ENCODE data around the gene OR3A3.
"Not testable (repeated sequence)": the region's sequence is repeated elsewhere in the genome, so short reads cannot be mapped to it uniquely, and the experiment has no call there.

The OR3A3 gene

DNA sequence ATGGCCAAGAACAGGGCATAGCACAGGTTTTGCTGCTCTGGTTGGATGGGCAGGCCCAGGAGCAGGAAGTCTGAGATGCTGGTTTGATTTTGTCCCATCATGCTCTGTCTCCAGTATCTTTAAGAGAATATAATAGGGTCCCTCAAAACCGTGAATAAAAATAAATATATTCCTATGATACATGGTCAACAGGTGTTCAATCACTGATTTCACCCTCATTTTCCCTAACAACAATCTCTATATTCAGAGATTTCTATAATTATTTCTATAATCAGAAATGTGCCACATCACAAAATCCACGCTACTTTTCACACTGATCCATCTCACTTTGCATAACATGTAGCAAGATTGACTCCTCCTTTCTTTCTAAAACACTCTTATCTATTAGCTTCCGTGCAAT lies 22.6 kb downstream of the OR3A3 start, which contains the start of gene OR1E2:
Gene OR1E2 (minus strand): TSS at position 101 of the 400 bp plus-strand sequence. CDS start 0 bp downstream, at position 101.
- no peaks in the 10 kb centered on the region for H3K36me3 ChIP-seq
- TF ChIP-seq, protein P1, sequence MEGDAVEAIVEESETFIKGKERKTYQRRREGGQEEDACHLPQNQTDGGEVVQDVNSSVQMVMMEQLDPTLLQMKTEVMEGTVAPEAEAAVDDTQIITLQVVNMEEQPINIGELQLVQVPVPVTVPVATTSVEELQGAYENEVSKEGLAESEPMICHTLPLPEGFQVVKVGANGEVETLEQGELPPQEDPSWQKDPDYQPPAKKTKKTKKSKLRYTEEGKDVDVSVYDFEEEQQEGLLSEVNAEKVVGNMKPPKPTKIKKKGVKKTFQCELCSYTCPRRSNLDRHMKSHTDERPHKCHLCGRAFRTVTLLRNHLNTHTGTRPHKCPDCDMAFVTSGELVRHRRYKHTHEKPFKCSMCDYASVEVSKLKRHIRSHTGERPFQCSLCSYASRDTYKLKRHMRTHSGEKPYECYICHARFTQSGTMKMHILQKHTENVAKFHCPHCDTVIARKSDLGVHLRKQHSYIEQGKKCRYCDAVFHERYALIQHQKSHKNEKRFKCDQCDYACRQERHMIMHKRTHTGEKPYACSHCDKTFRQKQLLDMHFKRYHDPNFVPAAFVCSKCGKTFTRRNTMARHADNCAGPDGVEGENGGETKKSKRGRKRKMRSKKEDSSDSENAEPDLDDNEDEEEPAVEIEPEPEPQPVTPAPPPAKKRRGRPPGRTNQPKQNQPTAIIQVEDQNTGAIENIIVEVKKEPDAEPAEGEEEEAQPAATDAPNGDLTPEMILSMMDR (IDR thresholded peaks at IDR 0.05): no peak
- no peak within 1 kb of the TSS for H3K4me3 ChIP-seq
- H3K4me1 ChIP-seq: no peaks in the 10 kb centered on the region
- H3K27me3 ChIP-seq: no peaks in the 10 kb centered on the region
- no peak for DNase-seq
- H3K9me3 ChIP-seq: peaks cover 0 to 1% (median 0%) of the 10 kb centered on the region in 3 donors
- no peak within 1 kb of the TSS for H3K27ac ChIP-seq
- intact Hi-C loops (cut with DNase I; ENCODE audit: low total_unique reads): no loop called here

DNA sequence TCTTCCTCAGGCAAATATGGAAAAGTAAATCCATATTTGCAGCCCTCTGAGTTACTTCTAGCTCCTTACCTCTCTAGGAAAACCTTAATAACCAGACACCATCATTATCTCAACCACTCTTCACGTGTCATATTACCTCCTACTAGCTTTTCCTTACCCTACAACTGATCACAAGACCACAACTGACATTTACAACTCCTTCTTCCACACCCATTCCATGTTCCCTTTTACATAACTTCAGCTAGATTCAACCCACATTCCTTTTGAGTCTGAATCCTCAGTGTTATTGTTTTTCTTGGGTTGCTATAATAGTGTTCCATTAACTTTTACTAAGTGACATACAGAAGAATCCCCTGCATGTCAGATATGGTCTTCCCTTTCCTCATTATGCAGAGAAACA lies 27.2 kb downstream of the OR3A3 start:
- H3K27ac ChIP-seq: no peak overlapping the region
- TF ChIP-seq, protein P1 (IDR thresholded peaks at IDR 0.05): no peak
- intact Hi-C loops (cut with DNase I; ENCODE audit: low total_unique reads): no loop called here
- H3K36me3 ChIP-seq: no peaks in the 10 kb centered on the region
- H3K4me1 ChIP-seq: no peaks in the 10 kb centered on the region
- DNase-seq: no peak
- no peaks in the 10 kb centered on the region for H3K9me3 ChIP-seq
- no peaks in the 10 kb centered on the region for H3K27me3 ChIP-seq
- no peak overlapping the region for H3K4me3 ChIP-seq

DNA sequence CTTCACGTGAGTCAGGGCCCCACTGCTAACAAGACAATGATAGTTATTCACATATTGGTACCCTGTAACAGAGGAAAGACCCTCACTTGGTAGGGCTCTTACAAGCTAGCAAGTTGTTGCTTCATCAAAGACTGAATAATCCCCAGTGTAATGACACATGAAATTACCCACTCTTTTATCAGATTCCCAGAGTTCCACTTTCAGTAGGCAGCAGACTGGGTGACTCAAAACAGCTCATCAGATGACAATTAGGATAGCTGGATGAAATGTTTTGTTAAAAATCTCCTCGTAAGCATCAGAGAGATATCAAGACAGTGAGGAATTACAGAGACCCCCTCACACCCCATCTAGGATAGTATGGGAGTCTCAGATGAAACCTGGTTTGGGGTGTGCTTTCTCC lies 29.3 kb downstream of the OR3A3 start:
- no peaks in the 10 kb centered on the region for H3K4me1 ChIP-seq
- no peaks in the 10 kb centered on the region for H3K9me3 ChIP-seq
- no peak overlapping the region for H3K27ac ChIP-seq
- H3K36me3 ChIP-seq: no peaks in the 10 kb centered on the region
- H3K27me3 ChIP-seq: no peaks in the 10 kb centered on the region
- no peak overlapping the region for H3K4me3 ChIP-seq
- TF ChIP-seq, protein P1 (IDR thresholded peaks at IDR 0.05): no peak
- intact Hi-C loops (cut with DNase I; ENCODE audit: low total_unique reads): no loop called here
- DNase-seq: no peak

DNA sequence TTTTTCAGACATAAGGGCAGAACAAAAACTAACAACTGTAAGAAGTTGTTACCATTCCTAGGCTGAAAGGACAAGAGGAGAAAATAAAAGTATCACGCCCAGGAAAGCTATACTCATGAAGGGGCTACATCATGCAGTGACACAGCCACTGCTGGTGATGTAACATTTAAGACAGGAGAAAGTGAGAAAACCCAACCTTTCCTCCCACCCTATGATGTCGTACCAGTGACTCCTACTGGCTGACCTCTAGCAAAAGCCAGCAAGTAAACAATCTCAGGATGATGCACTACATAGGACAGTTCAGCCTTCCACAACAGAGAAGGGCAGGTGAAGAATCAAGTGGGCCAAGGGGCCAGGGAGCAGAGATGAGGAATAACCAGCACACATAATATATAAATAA lies 36.5 kb downstream of the OR3A3 start:
- Histone ChIP-seq H3K27ac (no peak overlapping the region), H3K4me3 (no peak overlapping the region), H3K27me3 (no peaks in the 10 kb centered on the region), H3K4me1 (no peaks in the 10 kb centered on the region), H3K36me3 (no peaks in the 10 kb centered on the region), H3K9me3 (no peaks in the 10 kb centered on the region)
- intact Hi-C loops (cut with DNase I; ENCODE audit: low total_unique reads): no loop called here
- no peak for DNase-seq
- TF ChIP-seq, protein P1 (IDR thresholded peaks at IDR 0.05): no peak

DNA sequence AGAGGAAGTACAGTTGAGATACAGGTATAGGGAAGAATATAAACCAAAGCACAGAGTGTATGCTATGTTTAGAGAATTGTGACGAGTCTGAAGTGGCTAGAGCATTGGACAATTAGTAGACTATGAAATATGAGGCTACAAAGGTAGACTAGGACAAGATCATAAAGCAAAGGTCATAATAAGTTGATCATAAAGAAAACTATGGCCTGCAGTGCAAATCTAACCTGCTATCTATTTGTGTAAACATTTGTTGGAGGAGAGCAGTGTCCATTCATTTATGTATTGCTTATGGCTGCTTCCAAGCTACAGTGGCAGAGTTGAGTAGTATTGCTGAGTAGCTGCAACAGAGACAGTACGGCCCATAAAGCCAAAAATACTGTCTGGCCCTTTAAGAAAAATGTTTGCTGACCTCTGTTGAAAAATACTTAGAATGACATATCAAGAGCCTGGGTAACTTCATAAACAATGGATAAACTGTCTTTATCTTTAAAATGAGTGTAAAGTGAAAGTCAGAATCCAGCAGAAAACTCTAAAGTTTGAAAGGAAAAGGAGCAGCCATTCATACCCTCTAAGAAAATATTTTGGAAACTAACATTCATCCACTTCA lies 37.0 kb downstream of the OR3A3 start:
- DNase-seq: no peak
- Histone ChIP-seq H3K36me3 (no peaks in the 10 kb centered on the region), H3K27ac (no peak overlapping the region), H3K4me3 (no peak overlapping the region), H3K9me3 (no peaks in the 10 kb centered on the region), H3K4me1 (no peaks in the 10 kb centered on the region), H3K27me3 (no peaks in the 10 kb centered on the region)
- intact Hi-C loops (cut with DNase I; ENCODE audit: low total_unique reads): no loop called here
- TF ChIP-seq, protein P1 (IDR thresholded peaks at IDR 0.05): no peak

DNA sequence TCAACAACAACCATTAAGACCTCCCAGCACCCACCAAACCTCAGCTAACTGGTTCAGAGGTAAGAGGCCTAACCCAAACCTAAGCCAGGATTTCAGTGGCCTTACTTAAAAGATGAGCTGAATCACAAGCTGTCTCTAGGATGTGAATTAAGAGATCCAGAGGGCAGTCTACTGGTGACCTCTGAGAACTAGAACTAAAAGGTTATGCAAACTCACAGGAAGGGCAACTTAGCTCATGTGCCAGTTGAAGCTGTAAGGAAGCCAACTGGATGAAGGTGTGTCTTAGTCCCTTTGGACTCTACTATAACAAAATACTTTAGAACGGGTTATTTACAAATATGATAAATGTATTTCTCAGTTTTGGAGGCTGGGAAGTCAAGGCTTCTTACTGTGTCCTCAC lies 55.2 kb downstream of the OR3A3 start:
- H3K4me1 ChIP-seq; H3K36me3 ChIP-seq; H3K27ac ChIP-seq; H3K27me3 ChIP-seq; H3K4me3 ChIP-seq; H3K9me3 ChIP-seq; DNase-seq; intact Hi-C loops (cut with DNase I; ENCODE audit: low total_unique reads): not testable (repeated sequence)

Data from tibial artery (tissue), 4 donors.